GM18909 (cell line): ENCODE measurements around the gene STMN3.
"Not testable (repeated sequence)": the region's sequence is repeated elsewhere in the genome, so short reads cannot be mapped to it uniquely, and the experiment has no call there.

Experiments
- ATAC-seq: cut with Tn5 transposase; IDR thresholded peaks from one replicate; pipeline ENCODE4 v1.9.1; 2021; ENCODE audit warnings: mild to moderate bottlenecking; ENCODE audit not compliant: unreplicated experiment, poor library complexity

STMN3 gene

DNA sequence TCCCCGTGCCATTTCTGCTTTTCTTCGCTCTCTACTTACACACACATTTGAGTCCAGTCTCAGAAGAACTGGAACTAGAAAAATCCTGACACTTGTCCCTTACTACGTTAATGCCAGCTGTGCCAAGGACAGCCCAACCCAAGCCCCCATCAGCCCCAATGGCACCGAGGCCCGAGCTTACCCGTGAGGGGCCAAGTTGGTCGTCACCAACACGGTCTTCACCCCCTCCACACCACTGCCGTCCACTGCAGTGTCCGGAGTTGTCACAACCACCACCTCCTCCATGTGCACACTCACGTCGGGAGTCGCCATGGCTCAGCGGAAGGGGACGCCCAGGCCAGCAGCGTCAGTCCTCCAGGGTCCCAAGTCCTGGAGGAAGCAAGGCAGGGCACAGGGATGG lies 34.1 kb downstream of the STMN3 start:
- no peak for ATAC-seq

DNA sequence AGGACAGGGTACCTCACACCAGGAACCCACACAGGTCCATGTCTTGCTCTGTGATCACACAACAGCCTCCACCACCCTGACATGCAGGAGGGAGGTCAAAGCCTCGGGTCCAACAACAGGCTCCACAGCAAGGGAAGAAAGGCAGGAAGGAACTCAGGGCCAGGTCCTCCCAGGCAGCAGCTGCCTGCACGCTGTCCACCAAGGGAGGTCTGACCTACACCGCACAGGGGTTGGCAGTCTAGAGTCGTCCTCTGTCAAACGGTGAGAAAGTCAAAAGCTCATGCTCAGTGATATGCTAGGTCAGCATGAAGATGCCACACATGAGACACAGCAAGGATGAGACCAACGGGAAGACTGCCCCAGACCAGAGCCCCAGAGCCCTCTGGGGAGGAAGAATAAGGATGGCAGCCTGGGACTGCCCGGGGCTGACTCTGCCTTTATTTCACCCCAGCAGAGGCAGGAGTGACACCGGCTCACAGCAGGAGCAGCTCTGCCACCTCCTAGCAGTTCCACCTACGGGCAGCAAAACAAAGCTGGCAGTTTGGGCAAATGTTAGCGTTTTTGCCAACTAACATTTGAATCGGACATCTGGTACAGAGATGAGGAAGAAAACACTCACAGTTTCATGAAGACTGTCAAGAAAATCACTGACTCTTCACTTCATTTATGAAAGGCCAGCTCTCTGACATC lies 34.8 kb downstream of the STMN3 start:
- no peak for ATAC-seq

DNA sequence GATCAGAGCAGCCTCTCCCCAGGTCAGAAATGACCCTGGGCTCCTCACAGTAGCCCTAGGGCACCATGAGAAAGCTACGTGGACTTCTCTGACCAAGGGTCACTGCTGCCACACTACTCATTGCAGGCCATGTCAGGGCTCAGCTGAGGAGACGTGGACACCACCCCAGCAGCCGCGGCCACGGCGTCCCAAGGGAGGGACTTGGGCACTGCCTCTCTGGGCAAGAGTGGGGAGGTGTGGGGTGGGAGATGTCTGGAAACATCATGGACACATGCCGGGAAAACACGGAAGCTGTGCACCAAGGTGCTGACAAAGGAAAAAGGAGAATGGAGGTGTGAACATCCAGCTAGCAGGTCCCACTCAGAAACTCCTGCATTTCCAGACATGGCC lies 35.4 kb downstream of the STMN3 start:
- no peak for ATAC-seq

DNA sequence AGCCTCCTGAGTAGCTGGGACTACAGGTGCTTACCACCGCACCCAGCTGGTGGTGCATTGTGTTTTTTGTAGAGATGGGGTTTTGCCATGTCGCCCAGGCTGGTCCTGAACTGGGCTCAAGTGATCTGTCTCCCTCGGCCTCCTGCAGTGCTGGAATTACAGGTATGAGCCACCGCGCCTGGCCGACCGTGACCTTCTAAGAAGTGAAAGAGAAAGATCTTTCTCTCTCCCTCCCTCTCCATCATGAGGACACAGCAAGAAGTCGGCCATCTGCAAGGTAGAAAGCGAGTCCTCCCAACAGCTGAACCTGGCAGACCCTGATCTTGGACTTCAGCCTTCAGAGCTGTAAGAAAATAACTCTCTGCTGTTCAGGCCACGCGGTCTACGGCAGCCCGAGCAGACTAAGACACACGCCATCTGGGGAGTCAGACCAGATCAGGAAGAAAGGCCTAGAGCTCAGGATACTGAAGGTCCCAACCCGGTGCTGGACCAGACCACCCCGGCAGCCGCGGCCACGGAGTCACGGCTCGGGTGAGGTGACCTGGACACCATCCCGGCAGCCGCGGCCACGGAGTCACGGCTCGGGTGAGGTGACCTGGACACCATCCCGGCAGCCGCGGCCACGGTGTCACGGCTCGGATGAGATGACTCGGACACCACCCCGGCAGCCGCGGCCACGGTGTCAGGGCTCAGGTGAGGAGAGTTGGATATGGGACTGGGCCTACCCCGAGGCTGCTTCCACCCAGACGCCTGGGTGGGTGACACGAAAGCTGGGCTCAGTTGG lies 35.9 kb downstream of the STMN3 start:
- ATAC-seq = no peak

DNA sequence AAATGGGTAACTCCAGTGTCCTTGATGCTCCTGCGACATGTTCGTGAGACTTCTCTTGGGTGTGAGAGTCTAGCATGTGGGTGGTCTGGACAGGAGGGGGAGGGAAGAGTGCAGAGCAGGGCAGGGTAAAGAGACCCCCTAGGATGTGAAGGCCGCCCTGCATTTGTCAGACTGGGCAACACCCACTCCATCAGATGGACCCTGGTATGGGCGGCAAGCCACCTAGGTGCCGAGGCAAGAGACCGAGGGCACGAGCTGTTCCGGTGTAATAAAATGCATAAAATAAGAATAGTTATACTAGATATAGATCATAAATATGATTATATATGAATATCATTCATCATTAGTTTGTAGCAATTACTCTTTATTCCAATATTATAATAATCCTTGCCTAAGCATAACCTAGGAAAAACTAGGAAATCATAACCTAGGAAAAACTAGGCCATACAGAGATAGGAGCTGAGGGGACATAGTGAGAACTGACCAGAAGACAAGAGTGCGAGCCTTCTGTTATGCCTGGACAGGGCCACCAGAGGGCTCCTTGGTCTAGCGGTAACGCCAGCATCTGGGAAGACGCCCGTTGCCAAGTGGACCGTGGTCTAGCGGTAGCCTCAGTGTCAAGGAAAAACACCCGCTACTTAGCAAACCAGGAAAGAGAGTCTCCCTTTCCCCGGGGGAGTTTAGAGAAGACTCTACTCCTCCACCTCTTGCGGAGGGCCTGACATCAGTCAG lies 39.2 kb downstream of the STMN3 start:
- not testable (repeated sequence) for ATAC-seq

DNA sequence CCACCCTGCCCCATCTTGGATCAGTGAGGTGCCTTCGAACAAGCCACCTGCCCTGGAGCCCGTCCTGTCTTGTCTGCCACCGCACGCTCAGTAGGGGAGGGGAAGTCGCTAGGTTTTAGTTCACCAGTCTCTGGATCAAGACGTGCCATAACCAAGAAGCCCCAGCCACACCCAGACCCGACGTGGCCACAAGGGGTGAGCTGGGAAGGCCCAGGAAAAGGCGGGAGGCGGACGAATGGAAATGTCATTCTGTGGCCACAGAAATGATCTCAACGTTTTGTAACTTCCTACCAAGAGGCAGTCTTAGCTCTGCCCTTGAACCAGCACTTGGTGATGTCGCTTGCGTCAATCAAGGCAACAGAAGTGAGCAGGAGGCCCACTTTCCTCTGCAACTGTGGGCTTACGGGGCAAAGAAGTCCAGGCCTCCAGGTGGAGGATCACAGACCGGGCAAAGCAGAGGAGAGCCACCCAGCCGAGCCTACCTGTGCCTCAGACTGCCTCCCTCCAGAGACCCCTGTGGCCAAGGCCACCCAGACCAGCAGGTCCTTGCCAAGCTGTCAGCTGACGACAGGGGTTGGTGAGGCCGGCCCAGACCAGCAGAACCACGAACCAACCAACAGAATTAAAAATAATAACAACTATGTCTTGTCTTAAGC lies 40.8 kb downstream of the STMN3 start:
- ATAC-seq = no peak

DNA sequence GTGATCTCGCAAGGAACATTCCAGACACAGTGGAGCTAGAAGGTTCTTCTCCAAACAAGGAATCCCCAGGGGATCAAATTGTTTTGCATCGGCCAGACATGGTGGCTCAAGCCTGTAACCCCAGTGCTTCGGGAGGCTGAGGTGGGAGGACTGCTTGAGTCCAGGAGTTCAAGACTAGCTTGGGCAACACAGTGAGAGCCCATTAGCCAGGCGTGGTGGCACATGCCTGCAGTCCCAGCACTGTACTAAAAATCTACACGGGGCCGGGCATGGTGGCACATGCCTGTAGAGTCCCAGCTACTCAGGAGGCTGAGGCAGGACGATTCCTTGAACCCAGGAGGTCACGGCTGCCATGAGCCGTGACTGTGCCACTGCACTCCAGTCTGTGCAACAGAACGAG lies 41.6 kb downstream of the STMN3 start:
- ATAC-seq = no peak

DNA sequence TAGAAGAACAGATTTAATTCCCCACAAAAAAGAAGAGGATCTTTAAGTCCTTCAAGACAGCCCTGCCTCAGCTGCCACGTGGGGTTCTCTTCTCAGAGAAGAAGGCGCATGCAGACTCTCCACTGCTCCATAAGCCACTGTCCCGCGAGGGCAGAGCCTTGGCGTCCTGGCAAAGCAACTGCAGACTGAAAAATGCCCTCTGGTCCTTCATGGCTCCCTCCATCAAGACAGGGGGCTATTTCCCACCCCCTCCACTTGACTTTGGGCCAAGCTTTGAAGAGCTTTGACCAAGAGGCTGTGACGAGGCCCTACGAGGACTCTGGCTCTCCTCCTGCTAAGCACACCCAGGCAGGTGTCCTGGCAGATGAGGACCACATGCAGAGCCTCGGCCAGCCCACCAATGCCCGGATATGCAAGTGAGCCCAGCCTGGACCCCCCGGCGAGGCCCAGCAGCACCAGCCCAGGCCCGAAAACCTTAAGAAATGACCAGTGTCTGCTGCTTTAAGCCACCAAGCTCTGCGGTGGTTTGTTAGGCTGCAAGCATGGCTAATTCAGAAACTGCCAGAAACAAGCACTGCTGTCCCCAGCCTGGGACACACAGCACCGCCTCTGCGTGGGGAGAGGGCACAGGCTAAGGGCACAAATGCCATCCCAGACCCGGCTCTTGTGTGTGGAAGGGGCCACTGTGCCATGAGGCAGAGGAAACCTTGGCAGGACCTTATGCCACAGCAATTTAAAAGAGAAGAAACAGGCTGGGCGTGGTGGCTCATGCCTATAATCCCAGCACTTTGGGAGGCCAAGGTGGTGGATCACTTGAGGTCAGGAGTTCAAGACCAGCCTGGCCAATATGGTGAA lies 42.4 kb downstream of the STMN3 start:
- ATAC-seq = no peak

DNA sequence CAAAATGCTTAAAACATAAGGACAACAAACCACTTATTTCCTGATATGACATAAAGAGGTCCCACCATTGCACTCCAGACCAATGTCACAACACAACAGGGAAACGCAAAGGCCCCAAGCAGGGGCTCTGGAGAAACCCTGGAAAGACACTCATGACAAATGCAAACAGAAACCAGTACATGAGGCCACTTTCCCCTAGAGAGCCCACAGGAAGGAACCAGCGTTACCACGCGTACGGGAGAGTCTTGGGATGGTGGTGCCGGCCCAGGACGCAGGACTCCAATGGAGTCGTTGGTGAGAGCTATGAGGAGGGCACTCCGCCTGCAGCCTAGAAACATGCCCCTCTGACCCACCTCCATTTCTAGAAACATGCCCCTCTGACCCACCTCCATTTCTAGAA lies 46.5 kb downstream of the STMN3 start:
- ATAC-seq = no peak

DNA sequence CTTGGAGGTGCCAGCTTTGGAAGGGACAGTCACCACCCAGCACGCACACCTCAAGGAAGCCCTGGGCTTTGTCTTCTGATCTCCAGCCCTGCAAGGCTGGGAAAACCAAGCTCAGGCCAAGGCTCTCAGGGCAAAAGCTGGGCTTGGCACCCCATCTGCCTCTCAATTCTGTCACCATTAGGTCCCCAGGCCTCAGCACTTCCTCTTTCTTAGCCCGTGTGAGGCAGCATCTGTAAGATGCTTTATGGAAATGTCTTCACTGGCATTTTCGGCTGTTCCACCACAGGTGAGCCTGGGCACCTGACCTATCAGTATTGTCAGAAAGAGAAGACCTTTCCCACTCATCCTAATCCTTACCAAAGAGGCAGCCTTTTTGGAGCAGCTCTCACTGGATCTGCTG lies 50.9 kb downstream of the STMN3 start:
- no peak for ATAC-seq

DNA sequence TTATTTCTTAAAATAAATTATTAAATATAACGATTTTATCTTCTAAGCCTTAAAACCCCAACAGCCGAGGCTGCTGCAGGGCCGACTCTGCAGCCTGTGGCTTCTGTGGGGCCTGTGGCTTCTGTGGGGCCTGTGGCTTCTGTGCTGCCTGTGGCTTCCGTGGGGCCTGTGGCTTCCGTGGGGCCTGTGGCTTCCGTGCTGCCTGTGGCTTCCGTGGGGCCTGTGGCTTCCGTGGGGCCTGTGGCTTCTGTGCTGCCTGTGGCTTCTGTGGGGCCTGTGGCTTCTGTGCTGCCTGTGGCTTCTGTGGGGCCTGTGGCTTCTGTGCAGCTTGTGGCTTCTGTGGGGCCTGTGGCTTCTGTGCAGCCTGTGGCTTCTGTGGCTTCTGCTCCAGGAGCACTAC lies 51.5 kb downstream of the STMN3 start:
- ATAC-seq = not testable (repeated sequence)

DNA sequence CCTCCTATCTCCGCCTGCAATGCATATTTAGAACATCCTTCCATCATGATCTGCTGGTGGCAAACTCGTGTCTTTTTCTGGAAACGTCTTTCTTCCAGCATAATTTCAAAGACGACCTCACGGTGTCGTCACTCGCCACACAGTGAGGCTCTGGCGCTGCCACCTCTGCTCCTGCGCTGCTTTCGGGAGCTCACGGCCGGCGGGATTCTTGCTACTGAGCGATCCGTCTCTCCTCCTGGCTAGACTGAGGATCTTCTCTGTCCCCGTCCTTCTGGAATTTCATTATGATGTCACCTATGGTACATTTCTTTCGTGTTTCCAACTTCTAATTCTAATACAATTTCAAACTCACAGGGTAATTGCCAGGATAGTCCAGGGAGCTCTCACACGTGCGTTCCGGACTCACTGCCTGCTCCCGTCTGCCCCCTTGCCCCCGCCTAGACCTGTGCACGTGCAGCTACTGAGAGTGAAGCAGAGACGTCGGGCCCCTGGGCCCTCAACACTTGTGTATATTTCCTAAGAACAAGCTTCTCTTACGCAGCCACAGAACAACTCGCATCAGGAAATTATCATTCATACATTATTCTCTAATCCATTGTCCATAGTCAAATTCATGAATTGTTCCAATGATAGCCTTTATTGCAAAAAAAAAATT lies 53.7 kb downstream of the STMN3 start:
- ATAC-seq = no peak

DNA sequence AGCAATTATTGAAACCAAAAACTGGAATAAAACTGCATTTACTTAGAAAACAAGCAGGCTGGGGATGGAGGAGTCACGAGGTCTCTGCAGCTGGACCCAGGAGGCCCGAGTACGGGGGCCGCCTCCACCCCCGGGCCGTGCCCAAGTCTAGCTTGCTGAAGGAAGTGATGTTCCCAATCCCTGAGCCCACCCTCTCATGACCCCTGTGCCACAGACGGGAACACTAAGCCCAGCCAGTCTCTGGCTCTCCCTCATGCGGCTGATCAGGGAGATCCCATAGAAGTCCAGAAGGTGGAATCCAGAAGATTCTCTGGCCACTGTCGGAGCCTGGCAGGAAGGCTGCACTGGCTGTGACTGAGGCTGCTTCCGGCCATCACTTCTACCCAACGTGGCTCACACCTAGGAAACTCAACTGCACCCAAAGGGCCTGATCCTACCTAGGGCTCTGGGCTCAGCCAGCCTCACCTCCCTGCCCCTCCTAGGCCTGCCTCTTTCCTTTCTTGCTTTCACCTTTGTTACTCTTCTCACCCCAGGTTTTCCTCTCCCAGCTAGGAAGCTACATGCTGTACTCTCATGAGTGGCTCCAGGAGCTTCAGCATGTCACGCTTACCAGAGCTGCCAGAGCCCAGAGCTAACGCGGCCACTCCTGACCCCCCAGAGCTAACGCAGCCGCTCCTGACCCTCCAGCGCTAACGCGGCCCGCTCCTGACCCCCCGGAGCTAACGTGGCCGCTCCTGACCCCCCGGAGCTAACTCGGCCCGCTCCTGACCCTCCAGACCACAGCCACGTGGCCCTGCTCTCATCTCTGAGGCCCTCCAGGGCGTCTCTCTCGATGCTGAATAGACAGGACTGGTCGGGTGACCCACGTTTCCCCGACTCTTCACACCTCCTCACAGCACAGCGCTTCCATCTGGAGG lies 54.5 kb downstream of the STMN3 start:
- no peak for ATAC-seq

DNA sequence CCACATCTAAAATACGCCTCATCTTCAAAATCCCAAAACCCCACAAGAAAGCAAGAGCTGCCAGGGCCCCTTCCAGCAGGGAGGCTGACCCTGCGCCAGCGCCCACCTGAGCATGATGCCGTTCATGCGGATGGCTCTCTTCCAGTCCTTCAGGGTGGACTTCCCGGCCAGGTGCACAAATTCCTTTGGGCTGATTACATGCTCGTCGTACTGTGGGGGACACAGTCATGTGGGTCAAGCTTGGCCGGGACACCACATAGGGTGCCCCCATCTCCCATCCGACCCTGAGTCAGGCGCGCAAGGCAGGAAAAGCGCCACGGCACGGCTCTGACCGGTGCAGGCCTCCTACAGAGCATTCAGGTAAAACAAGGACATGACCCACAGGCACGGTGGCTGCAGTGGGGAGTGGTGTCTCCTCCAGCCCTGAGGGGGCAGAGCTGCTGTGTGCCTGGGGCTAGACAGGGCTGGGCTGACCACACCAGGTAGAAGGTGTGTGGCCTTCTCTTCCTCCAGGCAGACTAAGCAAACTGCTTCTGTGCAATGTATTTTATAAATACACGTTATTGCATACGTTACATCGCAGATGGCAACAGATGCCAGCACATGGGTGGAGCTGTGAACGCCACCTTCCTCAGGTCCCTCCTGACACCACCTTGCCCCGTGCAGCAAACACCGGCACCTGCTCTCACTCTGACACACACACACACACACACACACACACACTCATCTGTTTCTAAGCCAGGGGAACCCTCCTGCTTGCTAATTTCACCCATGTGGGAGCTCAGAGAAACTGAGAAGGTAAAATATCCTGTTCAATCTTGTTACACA lies 55.4 kb downstream of the STMN3 start:
- ATAC-seq = no peak

DNA sequence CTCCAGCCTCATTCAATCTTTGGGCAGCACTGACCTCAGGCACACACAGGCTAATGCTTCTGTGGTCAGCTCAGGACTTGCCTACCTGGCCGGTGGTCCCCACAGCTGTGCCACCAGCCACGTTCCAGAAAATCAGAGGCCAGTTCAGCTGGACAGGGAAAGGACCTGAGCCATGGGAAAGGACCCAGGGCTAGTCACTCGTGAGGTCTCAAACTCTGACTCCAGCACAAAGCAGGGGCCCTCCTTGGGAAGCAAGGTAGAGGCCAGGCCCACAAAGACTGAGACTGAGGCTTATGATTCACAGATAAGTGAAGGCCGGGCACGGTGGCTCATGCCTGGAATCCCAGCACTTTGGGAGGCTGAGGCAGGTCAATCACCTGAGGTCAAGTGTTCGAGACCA lies 56.8 kb downstream of the STMN3 start:
- no peak for ATAC-seq

DNA sequence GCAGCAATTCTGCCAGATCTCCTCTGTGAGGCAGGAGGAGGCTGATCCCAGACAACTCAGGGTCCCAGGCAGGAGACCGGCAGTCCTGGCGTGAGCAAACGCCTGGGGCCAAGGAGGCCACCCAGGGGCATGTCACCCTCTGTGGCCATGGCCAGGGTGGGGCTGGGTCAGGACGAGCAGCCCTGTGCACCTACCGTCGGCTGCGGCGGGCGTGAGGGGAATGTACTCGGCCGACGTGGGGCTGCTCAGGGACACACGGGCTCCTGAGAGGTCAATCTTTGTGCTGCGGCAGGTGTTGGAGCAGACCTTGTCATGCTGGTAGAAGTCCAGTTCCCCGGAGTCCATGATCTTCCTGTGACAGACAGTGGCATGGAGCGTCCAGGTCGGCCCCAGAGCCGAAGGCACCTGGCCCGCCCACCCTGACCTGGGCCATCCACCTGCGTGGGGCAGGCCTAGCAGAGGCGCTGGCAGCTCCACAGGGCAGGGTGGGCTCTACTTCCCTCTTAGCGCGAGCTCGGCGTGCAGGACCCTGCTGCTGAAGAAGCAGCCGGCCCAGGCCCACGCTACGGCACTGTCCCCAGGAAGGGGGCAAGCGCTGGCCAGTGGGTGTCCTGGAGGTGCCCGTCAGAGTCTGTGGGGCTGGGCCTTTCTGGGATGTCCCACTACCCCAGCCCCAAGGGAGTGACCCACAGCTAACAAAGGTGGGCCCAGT lies 57.7 kb downstream of the STMN3 start:
- no peak for ATAC-seq

DNA sequence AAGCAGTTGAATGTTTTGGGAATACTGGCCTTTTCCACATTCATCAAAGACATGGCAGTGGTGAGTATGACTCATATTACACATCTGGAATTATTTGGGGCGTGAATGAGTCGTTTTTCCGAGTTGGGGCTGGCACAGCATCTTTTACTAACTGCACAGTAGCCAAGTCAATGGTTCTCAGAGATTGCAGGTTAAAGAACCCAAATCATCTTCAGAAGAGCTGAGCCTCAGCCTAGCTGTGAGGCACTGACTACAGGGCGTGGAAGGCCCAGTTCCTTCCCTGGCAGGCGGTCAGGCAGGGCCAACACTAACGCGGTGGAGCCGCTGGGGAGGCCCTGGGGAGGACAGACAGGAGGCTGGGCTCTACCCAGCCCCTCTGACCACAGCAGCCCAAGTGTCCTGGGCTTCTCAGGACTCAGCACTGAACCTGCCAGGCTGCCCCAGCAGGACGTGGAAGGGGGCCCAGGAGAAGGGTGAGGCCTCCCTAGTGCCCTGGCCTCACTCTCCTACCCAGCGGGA lies 59.1 kb downstream of the STMN3 start:
- no peak for ATAC-seq
